ENCODE results near the gene IRF4.
A peak's percentile ranks its signal among the peaks of the same experiment; 100 is the strongest.

IRF4 gene

DNA sequence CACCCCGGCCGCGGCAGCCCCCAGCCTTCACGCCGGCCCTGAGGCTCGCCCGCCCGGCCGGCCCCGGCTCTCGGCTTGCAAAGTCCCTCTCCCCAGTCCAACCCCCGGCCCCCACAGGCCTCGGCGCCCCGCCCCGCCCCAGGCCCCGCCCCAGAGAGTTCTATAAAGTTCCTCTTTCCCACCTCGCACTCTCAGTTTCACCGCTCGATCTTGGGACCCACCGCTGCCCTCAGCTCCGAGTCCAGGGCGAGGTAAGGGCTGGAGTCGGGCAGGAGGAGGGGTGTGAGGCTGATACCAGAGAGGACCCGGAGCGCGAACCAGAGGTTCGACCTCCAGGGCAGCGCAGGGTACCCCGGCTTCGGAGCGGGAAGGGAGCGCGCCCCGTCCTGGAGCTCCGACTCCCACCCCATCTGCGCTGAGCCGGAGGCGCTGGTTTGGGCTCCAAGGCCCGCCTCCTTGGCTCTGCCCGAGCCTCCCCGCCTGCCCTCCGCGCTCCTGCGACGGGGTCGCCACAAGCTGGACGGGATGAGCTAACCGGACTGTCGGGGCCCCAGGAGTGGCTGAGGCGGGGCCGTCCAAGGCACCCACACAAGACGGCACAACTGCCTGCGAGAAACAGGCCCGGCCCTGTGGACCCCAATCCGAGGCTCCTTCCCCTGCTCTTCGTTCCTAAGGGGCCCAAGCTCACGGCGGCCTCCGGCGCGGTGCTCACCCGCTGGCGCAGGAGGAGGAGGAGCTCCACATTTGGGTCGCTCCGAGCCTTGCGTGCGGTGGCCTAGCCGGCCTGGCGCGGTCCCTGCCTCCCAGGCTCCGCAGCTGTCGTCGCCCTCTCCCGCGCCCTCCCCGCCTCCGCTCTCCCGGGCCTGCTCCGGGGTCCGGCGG is at the start of gene IRF4:
Gene IRF4, plus strand, starts transcription at position 194 of the 882 bp plus-strand sequence. CDS start 1,401 bp downstream, outside the sequence.
- H3K9me3 ChIP-seq (ENCODE audit: insufficient read depth, low read length): no peaks in the 10 kb centered on the region
- peak within 1 kb of the TSS; percentile 72 for H3K4me2 ChIP-seq (ENCODE audit: low read depth, low read length, poor library complexity, severe bottlenecking)
- peak within 1 kb of the TSS; percentile 50 for H2AFZ ChIP-seq (ENCODE audit: low read depth, low read length, severe bottlenecking)
- peak within 1 kb of the TSS; percentile 72 for H3K4me3 ChIP-seq (ENCODE audit: insufficient read depth, low read length, poor library complexity, severe bottlenecking)
- no peaks in the 10 kb centered on the region for H3K9me2 ChIP-seq (replicated peaks; ENCODE audit: insufficient read depth, low read length)
- H3K9ac ChIP-seq (ENCODE audit: low read length): peak within 1 kb of the TSS; percentile 68
- no peaks in the 10 kb centered on the region for H3K27me3 ChIP-seq (ENCODE audit: low read length)
- no peaks in the 10 kb centered on the region for H4K20me1 ChIP-seq (ENCODE audit: low read depth, low read length)
- no peak within 1 kb of the TSS for H3K27ac ChIP-seq (ENCODE audit: low read depth, low read length)
- peaks cover 6% of the 10 kb centered on the region; the same call in 1 of the 2 replicates for H3K79me2 ChIP-seq (ENCODE audit: insufficient read depth, low read length)
- no peak; the same call in 1 of the 2 replicates for TF ChIP-seq EZH2phosphoT487 (conservative IDR thresholded peaks at IDR 0.05; ENCODE audit: low read length)
- TF ChIP-seq, protein P1, sequence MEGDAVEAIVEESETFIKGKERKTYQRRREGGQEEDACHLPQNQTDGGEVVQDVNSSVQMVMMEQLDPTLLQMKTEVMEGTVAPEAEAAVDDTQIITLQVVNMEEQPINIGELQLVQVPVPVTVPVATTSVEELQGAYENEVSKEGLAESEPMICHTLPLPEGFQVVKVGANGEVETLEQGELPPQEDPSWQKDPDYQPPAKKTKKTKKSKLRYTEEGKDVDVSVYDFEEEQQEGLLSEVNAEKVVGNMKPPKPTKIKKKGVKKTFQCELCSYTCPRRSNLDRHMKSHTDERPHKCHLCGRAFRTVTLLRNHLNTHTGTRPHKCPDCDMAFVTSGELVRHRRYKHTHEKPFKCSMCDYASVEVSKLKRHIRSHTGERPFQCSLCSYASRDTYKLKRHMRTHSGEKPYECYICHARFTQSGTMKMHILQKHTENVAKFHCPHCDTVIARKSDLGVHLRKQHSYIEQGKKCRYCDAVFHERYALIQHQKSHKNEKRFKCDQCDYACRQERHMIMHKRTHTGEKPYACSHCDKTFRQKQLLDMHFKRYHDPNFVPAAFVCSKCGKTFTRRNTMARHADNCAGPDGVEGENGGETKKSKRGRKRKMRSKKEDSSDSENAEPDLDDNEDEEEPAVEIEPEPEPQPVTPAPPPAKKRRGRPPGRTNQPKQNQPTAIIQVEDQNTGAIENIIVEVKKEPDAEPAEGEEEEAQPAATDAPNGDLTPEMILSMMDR (IDR thresholded peaks at IDR 0.05; ENCODE audit: insufficient read depth, low read length, poor library complexity, severe bottlenecking): no peak
- H3K36me3 ChIP-seq (ENCODE audit: low read length): 0 out of 2 replicates have a peak, but pooled peaks cover 4% of the 10 kb centered on the region
- no peaks in the 10 kb centered on the region for H3F3A ChIP-seq (ENCODE audit: insufficient read depth)

DNA sequence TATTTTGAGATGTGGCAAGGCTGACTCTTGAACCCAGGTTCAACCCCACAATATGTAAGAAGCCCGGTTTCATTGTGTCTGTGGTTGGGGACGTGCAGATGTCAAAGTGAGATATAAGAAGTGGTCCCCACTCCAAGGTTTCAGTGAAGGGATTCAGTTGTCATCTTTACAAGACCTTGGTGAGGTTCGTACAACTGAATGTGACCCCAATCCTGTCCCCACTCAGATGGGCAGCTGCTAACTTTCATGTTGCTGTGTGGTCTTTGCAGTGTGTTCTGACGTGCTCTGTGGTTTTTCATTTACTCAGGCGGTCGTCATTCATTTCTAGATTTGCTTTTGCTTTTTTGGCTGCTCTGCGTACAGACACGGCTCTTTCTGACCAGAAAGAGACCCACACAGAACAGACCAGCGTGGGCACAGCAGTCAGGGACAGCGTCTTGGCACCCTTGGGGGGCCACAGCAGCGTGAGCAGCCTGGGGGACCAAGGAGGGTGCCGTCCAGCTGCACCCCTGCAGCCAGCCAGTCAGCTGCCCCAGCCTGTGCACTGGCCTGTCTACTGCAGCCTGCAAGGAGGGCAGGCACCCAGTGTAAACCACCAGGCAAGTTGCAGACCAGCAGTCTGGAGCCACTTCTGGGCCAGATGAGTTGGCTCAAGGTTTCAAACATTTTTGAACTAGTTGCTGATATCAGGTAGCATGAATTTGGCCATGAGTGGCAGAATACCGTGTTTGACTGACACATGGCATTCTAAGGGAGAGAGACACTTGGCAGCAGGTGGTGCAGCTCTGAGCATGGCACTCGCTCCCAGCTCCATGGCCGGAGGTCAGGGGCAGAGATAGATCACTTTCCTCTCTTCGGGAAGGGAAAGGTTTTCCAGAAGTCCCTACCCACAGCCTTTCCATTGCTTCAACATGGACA is 49.4 kb upstream of the IRF4 start:
- no peak overlapping the region for H3K4me3 ChIP-seq (ENCODE audit: insufficient read depth, low read length, poor library complexity, severe bottlenecking)
- H3K36me3 ChIP-seq (ENCODE audit: low read length): no peaks in the 10 kb centered on the region
- H3F3A ChIP-seq (ENCODE audit: insufficient read depth): no peaks in the 10 kb centered on the region
- H3K9me2 ChIP-seq (replicated peaks; ENCODE audit: insufficient read depth, low read length): no peaks in the 10 kb centered on the region
- H2AFZ ChIP-seq (ENCODE audit: low read depth, low read length, severe bottlenecking): no peak overlapping the region
- no peak overlapping the region for H3K9ac ChIP-seq (ENCODE audit: low read length)
- no peak overlapping the region for H3K4me2 ChIP-seq (ENCODE audit: low read depth, low read length, poor library complexity, severe bottlenecking)
- H3K27ac ChIP-seq (ENCODE audit: low read depth, low read length): no peak overlapping the region
- no peaks in the 10 kb centered on the region for H3K79me2 ChIP-seq (ENCODE audit: insufficient read depth, low read length)
- no peaks in the 10 kb centered on the region for H3K9me3 ChIP-seq (ENCODE audit: insufficient read depth, low read length)
- no peak for TF ChIP-seq EZH2phosphoT487 (conservative IDR thresholded peaks at IDR 0.05; ENCODE audit: low read length)
- TF ChIP-seq, protein P1 (IDR thresholded peaks at IDR 0.05; ENCODE audit: insufficient read depth, low read length, poor library complexity, severe bottlenecking): no peak
- no peaks in the 10 kb centered on the region for H4K20me1 ChIP-seq (ENCODE audit: low read depth, low read length)
- H3K27me3 ChIP-seq (ENCODE audit: low read length): no peaks in the 10 kb centered on the region

DNA sequence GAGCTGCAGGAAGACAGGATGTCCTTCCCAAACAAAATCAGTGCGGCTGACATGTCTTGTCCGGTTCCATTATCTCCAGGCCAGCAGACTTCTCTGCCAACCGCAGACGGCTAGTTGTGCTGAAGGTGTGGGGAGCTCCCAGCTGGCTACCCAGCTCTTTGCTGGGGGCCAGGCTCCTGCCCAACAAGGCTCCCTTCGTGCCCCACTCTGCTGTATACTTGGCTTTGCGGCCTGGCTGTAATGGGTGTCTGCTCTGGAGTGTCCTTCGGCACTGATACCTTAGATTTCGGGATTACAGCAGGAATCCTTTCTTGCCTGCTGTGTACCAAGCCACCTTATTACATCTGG is 48.7 kb upstream of the IRF4 start:
- Histone ChIP-seq H3K9me2 (replicated peaks; ENCODE audit: insufficient read depth, low read length) (no peaks in the 10 kb centered on the region), H3K9ac (ENCODE audit: low read length) (no peak overlapping the region), H3K27me3 (ENCODE audit: low read length) (no peaks in the 10 kb centered on the region), H3K9me3 (ENCODE audit: insufficient read depth, low read length) (no peaks in the 10 kb centered on the region), H3K27ac (ENCODE audit: low read depth, low read length) (no peak overlapping the region), H2AFZ (ENCODE audit: low read depth, low read length, severe bottlenecking) (no peak overlapping the region), H3F3A (ENCODE audit: insufficient read depth) (no peaks in the 10 kb centered on the region), H3K4me2 (ENCODE audit: low read depth, low read length, poor library complexity, severe bottlenecking) (no peak overlapping the region), H3K4me3 (ENCODE audit: insufficient read depth, low read length, poor library complexity, severe bottlenecking) (no peak overlapping the region), H3K79me2 (ENCODE audit: insufficient read depth, low read length) (no peaks in the 10 kb centered on the region), H4K20me1 (ENCODE audit: low read depth, low read length) (no peaks in the 10 kb centered on the region), H3K36me3 (ENCODE audit: low read length) (no peaks in the 10 kb centered on the region)
- no peak for TF ChIP-seq EZH2phosphoT487 (conservative IDR thresholded peaks at IDR 0.05; ENCODE audit: low read length)
